ENCODE measurements around the gene PTGFRN.

GRCh38 chr1:116931016-116931918 lies 21.6 kb downstream of the PTGFRN start:
- no peak for TF ChIP-seq POLR2AphosphoS5 (IDR thresholded peaks at IDR 0.05)
- TF ChIP-seq CTCF (IDR thresholded peaks at IDR 0.05): no peak
- TF ChIP-seq EP300 (IDR thresholded peaks at IDR 0.05): no peak
